CD1c-positive myeloid dendritic cell (primary cell): ENCODE data around the gene MIOS.
"Not testable (repeated sequence)": the region's sequence is repeated elsewhere in the genome, so short reads cannot be mapped to it uniquely, and the experiment has no call there.

Experiments used
- DNase-seq: peaks from one replicate; pipeline ENCODE4 v3.0.0-alpha.2; 2016; ENCODE audit errors: extremely low spot score

The MIOS gene

GRCh38 chr7:7554649-7555575 is 11.8 kb upstream of the MIOS start:
- DNase-seq: no peak

DNA sequence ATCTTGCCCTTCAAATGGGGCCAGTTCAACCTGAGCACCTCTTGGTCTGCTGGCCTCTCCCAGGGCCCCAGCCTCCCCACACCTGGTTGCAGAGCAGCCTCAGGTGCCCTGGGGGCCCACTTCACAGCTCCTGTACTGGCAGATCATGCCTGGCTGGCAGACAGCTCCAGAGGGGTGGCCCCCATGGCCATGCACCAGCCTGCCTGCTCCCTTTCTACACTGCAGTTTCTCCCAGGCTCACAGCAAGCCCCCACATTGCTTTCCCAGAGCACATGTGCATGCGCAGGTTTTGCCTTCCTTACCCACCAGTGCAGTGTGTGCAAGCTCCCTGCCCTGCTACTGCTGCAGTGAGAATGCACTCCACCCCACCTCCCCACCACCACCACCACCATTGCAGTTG is 9.8 kb upstream of the MIOS start:
- no peak for DNase-seq

DNA sequence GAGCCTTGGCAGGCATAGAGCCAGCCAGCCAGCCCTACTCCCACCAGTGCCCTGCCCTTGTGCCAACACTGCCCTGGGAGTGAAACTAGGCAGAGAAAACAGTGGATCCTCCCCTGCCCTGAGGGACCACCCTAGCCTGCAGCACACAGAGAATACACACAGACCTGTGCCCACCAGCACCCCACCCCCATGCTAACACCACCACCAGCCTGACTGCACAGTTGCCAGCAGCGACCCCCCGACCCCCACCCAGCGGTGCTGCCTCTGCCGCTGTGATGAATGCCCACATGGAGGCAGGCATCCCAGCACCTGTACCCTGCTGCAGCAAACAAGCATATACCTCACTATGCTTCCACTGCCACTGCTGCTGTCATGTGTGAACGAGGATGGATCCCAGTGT is 9.4 kb upstream of the MIOS start:
- DNase-seq: no peak

DNA sequence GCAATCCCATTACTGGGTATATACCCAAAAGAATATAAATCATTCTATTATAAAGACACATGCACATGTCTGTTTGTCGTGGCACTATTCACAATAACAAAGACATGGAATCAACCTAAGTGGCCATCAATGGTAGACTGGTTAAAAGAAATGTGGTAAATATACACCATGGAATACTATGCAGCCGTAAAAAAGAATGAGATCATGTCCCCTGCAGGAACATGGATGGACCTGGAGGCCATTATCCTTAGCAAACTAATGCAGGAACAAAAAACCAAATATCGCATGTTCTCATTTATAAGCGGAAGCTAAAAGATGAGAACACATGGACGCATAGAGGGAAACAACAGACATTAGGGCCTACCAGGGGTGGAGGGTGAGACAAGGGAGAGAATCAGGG is 5.1 kb upstream of the MIOS start:
- not testable (repeated sequence) for DNase-seq

DNA sequence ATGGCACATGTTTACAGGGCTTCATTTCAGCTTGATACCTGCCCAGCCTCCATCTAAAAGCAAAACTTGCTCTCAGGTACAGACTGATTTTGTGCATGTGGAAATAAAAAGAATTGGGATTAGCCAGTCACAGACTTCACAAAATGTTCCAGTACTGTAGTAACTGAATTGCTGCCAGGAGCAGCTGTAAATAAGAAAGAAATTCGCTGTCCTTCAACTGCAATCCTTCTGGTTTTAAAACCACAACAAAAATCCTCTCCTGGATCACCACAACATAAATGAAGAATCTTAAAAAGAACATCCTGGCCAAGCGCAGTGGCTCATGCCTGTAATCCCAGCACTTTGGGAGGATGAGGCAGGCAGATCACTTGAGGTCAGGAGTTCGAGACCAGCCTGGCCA is 3.9 kb upstream of the MIOS start:
- no peak for DNase-seq

GRCh38 chr7:7563269-7563668 is 3.4 kb upstream of the MIOS start:
- DNase-seq: no peak

GRCh38 chr7:7563813-7564212 is 2.9 kb upstream of the MIOS start:
- no peak for DNase-seq

GRCh38 chr7:7564323-7564780 is 2.3 kb upstream of the MIOS start:
- peak; percentile 60 for DNase-seq

DNA sequence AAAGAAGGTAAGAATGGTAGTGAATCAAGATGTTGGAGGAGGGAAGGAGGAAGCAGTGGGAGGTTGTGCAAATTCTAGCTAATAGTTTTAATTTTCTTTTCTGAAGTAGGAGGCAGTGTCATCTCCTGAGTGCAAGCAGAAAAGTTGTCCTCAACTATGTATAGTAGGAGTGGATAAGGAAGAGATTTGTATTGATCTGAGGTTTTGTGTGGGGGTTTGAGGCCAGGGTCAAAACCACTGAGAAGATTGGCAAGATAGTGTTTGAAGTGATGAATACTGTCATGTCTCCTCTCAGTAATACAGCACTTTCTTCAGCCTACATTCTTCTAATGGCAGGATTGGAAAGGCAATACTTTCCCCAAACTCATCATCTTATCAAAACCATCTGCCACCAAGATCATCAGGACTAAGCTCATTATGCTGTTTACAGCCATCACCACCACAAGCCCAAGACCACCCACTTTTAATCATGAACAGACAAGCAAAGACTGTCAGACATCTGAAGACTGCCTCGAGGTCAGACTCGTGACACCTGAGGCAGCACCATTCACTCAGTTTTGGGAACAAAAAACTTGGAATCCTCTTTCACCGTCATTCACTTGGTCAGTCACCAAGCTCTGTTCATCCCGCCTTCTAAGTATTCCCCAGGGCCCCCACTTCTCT is 1.5 kb upstream of the MIOS start:
- no peak for DNase-seq

GRCh38 chr7:7565746-7566650 is 686 bp upstream of the MIOS start:
- DNase-seq: no peak

DNA sequence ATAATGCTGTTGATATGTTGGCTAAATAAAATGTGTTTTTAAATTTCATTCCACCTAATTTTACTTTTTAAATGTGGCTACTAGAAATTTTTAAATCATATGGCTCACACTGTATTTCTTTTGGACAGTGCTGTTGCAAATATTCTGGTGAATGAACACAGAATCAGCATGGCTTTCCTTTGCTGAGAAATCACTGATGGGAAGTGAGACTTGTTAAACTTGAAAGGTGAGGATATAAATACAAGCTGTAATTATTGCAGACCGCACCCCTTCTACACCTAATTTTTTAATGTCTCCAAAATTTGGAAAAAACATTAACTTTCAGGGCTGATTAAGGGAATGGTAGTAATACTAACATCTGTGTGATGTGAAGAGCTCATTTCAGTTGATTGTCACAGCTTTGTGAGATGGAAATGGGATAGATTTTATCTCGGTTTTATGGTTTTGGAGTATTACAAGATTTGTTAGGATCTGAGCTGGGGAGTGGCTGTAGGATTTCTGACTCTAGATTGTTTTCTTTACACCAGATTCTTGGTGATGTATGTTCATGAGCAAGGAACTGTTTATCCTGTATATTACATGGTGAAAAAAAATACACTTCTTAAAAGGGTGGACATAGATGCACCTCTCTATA is 1.3 kb downstream of the MIOS start:
- no peak for DNase-seq

GRCh38 chr7:7568553-7568952 is 1.9 kb downstream of the MIOS start:
- DNase-seq: no peak

DNA sequence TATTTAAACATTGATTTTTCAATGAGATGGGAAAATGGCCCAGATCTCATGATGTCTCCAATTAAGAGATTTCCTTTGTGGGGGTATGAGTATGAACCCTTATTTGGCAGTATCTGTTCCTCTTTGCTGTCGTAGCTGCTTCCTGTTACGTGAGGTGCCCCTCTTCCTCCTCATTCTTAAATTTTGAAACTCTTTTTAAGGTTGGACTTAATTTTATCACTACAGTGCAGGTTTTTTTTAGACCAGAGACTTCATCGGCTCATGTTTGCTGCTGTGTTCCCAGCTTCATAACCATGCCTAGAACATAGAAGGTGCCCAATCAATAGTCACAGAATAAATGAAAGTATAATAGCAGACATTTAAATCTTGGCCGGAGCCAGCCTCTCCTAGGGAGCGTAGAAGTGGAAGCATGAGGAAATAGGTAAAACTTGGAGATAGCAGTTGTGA is 2.4 kb downstream of the MIOS start:
- DNase-seq: peak; percentile 66

DNA sequence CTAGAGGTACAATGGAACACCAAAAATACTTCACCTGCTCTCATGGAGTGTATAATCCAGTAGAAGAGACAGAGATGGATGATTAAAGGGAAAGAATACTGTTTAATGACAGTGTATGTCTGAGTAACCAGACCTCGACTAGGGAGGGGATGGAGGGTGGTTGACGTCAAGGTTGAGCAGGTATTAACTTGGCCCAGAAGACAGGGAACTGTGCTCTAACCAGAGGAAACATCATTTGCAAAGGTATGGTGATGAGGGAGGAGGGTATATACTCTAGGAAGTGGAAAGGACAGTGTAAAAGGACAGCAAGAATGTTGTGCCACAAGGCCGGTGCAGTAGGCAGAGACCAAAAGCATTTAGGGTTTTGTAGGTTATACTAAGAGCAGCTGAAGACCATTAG is 2.9 kb downstream of the MIOS start:
- DNase-seq: no peak

DNA sequence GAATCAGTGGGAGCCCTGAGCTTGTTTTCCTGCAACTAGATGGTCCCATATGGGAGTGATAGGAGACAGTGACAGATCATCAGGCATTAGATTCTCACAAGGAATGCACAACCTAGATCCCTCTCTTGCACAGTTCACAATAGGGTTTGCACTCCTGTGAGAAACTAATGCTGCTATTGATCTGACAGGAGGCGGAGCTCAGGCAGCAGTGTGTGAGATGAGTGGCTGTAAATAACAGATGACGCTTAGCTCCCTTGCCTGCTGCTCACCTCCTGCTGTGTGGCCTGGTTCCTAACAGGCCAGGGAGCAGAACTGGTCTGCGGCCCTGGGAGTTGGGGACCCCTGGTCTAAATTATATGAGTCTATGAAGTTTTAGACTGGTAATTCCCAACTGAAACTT is 3.9 kb downstream of the MIOS start:
- DNase-seq: no peak

- no peak for DNase-seq
Measured at GRCh38 chr7:7573701-7574100, 7.0 kb downstream of the MIOS start.

- no peak for DNase-seq
Measured at GRCh38 chr7:7576344-7576743, 9.7 kb downstream of the MIOS start.

- peak; percentile 45 for DNase-seq
Measured at GRCh38 chr7:7577888-7578287, 11.2 kb downstream of the MIOS start.

- DNase-seq: no peak
Measured at GRCh38 chr7:7579638-7580037, 13.0 kb downstream of the MIOS start.

GRCh38 chr7:7581531-7582179 is 15.0 kb downstream of the MIOS start:
- no peak for DNase-seq

DNA sequence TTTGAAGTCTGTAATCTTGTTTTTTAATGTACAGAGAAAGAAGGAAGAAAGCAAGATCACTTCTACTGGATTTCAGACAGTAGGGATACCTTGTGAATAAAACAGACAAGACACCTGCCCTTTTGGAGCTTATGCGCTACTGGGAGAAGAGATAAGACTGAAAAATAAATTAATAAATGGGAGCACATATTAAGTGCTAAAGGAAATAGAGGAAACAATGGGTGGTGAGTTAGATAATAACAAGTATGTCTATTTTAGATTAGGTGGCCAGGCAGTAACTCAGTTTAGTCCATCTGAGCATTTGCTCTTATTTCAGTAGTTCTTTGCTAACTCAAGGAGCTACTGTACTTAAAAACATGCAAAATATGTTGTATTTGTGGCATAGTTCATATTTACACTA is 15.9 kb downstream of the MIOS start:
- DNase-seq: no peak
